Central memory CD8-positive, alpha-beta T cell (primary cell): ENCODE measurements around the gene PRM1.

Experiments
- ATAC-seq: fragments of 150-1000 bp; cut with Tn5 transposase; replicated peaks from 2 replicates; pipeline ENCODE4 v1.10.0; 2022; ENCODE audit warnings: mild to moderate bottlenecking, moderate FRiP score, moderate number of reproducible peaks; ENCODE audit not compliant: poor library complexity, severe bottlenecking; ENCODE audit errors: extremely low read depth
- DNase-seq, 2 donors: peaks; one replicate each; pipeline ENCODE4 v3.0.0; 2021; ENCODE audit warnings: low spot score in 2 of 2
- H3K27ac Mint-ChIP-seq: one replicate; pipeline ENCODE4 v1.8.0; 2022; ENCODE audit warnings: low read depth, mild to moderate bottlenecking, moderate library complexity, mixed read lengths
- H3K27me3 Mint-ChIP-seq: one replicate; pipeline ENCODE4 v1.8.0; 2022; ENCODE audit warnings: mixed read lengths
- H3K36me3 Mint-ChIP-seq: one replicate; pipeline ENCODE4 v1.8.0; 2022; ENCODE audit warnings: mild to moderate bottlenecking, moderate library complexity, mixed read lengths; ENCODE audit not compliant: insufficient read depth
- H3K4me1 Mint-ChIP-seq: one replicate; pipeline ENCODE4 v1.8.0; 2022; ENCODE audit warnings: mixed read lengths
- H3K4me3 Mint-ChIP-seq: one replicate; pipeline ENCODE4 v1.8.0; 2022; ENCODE audit warnings: mild to moderate bottlenecking, moderate library complexity, mixed read lengths
- H3K9me3 Mint-ChIP-seq: one replicate; pipeline ENCODE4 v1.8.0; 2022; ENCODE audit warnings: mixed read lengths

The PRM1 gene

GRCh38 chr16:11283820-11284248 lies 2.7 kb upstream of the PRM1 start:
- Mint-ChIP-seq H3K9me3 (no peaks in the 10 kb centered on the region), H3K4me3 (no peak overlapping the region), H3K27ac (no peak overlapping the region), H3K36me3 (no peaks in the 10 kb centered on the region), H3K27me3 (peaks cover 31% of the 10 kb centered on the region), H3K4me1 (no peaks in the 10 kb centered on the region)
- ATAC-seq (no peak), DNase-seq (no peak)

- H3K9me3 Mint-ChIP-seq: no peaks in the 10 kb centered on the region
- ATAC-seq (no peak), DNase-seq (no peak)
- no peaks in the 10 kb centered on the region for H3K4me1 Mint-ChIP-seq
- no peak overlapping the region for H3K4me3 Mint-ChIP-seq
- no peak overlapping the region for H3K27ac Mint-ChIP-seq
- no peaks in the 10 kb centered on the region for H3K36me3 Mint-ChIP-seq
- H3K27me3 Mint-ChIP-seq: peaks cover 10% of the 10 kb centered on the region
Observed at GRCh38 chr16:11278681-11279628, 2.2 kb downstream of the PRM1 start.

GRCh38 chr16:11277607-11278337 lies 3.4 kb downstream of the PRM1 start:
- Mint-ChIP-seq H3K4me1 (no peaks in the 10 kb centered on the region), H3K36me3 (no peaks in the 10 kb centered on the region), H3K27me3 (peaks cover 10% of the 10 kb centered on the region), H3K9me3 (no peaks in the 10 kb centered on the region), H3K4me3 (no peak overlapping the region), H3K27ac (no peak overlapping the region)
- no peak for ATAC-seq
- DNase-seq: no peak

- H3K36me3 Mint-ChIP-seq: no peaks in the 10 kb centered on the region
- no peaks in the 10 kb centered on the region for H3K9me3 Mint-ChIP-seq
- H3K4me1 Mint-ChIP-seq: no peaks in the 10 kb centered on the region
- no peak overlapping the region for H3K27ac Mint-ChIP-seq
- peaks cover 10% of the 10 kb centered on the region for H3K27me3 Mint-ChIP-seq
- DNase-seq: no peak
- no peak overlapping the region for H3K4me3 Mint-ChIP-seq
- no peak for ATAC-seq
Observed at GRCh38 chr16:11276896-11277593, 4.1 kb downstream of the PRM1 start.

- Mint-ChIP-seq H3K9me3 (no peaks in the 10 kb centered on the region), H3K4me1 (no peaks in the 10 kb centered on the region), H3K4me3 (no peak within 1 kb of the TSS), H3K36me3 (no peaks in the 10 kb centered on the region), H3K27ac (no peak within 1 kb of the TSS), H3K27me3 (peaks cover 10% of the 10 kb centered on the region)
- ATAC-seq: no peak
- no peak for DNase-seq
Observed at GRCh38 chr16:11276143-11276895, 4.8 kb downstream of the PRM1 start, which contains the start of gene PRM2. TSS of gene PRM2 (minus strand) at chr16:11276480. CDS start at chr16:11276370, 110 bp downstream.

GRCh38 chr16:11274964-11275363 lies 6.2 kb downstream of the PRM1 start:
- no peaks in the 10 kb centered on the region for H3K4me1 Mint-ChIP-seq
- H3K4me3 Mint-ChIP-seq: no peak overlapping the region
- H3K36me3 Mint-ChIP-seq: no peaks in the 10 kb centered on the region
- H3K27ac Mint-ChIP-seq: no peak overlapping the region
- no peaks in the 10 kb centered on the region for H3K9me3 Mint-ChIP-seq
- H3K27me3 Mint-ChIP-seq: peaks cover 10% of the 10 kb centered on the region
- ATAC-seq (no peak), DNase-seq (no peak)

- DNase-seq (no peak), ATAC-seq (no peak)
- Mint-ChIP-seq H3K27me3 (peaks cover 10% of the 10 kb centered on the region), H3K27ac (no peak overlapping the region), H3K36me3 (no peaks in the 10 kb centered on the region), H3K9me3 (no peaks in the 10 kb centered on the region), H3K4me3 (no peak overlapping the region), H3K4me1 (no peaks in the 10 kb centered on the region)
Observed at GRCh38 chr16:11273721-11274324, 7.3 kb downstream of the PRM1 start.

- no peaks in the 10 kb centered on the region for H3K36me3 Mint-ChIP-seq
- H3K9me3 Mint-ChIP-seq: no peaks in the 10 kb centered on the region
- peaks cover 10% of the 10 kb centered on the region for H3K27me3 Mint-ChIP-seq
- H3K4me1 Mint-ChIP-seq: no peaks in the 10 kb centered on the region
- H3K27ac Mint-ChIP-seq: no peak within 1 kb of the TSS
- H3K4me3 Mint-ChIP-seq: no peak within 1 kb of the TSS
- DNase-seq (no peak), ATAC-seq (no peak)
Observed at GRCh38 chr16:11272921-11273720, 8.0 kb downstream of the PRM1 start, which contains the start of gene PRM3. TSS of gene PRM3 (minus strand) at chr16:11273629. CDS start at chr16:11273595, 34 bp downstream.

GRCh38 chr16:11272484-11272883 lies 8.6 kb downstream of the PRM1 start:
- Mint-ChIP-seq H3K4me1 (no peaks in the 10 kb centered on the region), H3K9me3 (no peaks in the 10 kb centered on the region), H3K36me3 (no peaks in the 10 kb centered on the region), H3K4me3 (no peak overlapping the region), H3K27me3 (peaks cover 7% of the 10 kb centered on the region), H3K27ac (no peak overlapping the region)
- ATAC-seq: no peak
- DNase-seq: no peak

- DNase-seq: no peak
- Mint-ChIP-seq H3K27ac (no peak overlapping the region), H3K27me3 (no peaks in the 10 kb centered on the region), H3K36me3 (no peaks in the 10 kb centered on the region), H3K4me1 (no peaks in the 10 kb centered on the region), H3K4me3 (no peak overlapping the region), H3K9me3 (no peaks in the 10 kb centered on the region)
- ATAC-seq: no peak
Observed at GRCh38 chr16:11271610-11272009, 9.5 kb downstream of the PRM1 start.

- DNase-seq: no peak
- no peaks in the 10 kb centered on the region for H3K27me3 Mint-ChIP-seq
- H3K4me1 Mint-ChIP-seq: no peaks in the 10 kb centered on the region
- H3K27ac Mint-ChIP-seq: no peak overlapping the region
- H3K9me3 Mint-ChIP-seq: no peaks in the 10 kb centered on the region
- H3K4me3 Mint-ChIP-seq: no peak overlapping the region
- no peaks in the 10 kb centered on the region for H3K36me3 Mint-ChIP-seq
- no peak for ATAC-seq
Observed at GRCh38 chr16:11270602-11271162, 10.4 kb downstream of the PRM1 start.
